ENCODE measurements around the gene LIMCH1.

DNA sequence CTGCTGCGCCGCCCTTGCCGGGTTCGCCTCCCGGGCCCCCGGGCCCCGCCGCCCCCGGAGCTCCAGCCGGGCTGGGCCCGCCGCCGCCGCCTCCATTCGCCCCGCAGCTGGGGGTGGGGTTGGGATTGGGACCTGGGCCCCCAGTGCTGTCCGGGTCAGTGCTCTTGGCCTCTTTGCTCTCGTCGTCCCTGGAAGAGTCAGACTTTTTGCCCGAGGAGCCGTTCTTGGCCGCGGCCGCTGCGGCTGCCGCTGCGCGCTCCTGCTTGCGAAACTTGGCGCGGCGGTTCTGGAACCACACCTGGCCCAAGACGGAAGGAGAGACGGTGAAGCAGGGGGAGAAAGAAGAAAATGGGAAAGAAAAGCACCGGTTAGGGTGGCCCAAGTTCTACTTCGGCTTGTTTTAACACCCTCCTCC lies 208.1 kb downstream of the LIMCH1 start:
- TF ChIP-seq EZH2 (IDR thresholded peaks at IDR 0.05; ENCODE audit: borderline replicate concordance, low read depth, low read length, severe bottlenecking), result no peak
- TF ChIP-seq, protein P1, sequence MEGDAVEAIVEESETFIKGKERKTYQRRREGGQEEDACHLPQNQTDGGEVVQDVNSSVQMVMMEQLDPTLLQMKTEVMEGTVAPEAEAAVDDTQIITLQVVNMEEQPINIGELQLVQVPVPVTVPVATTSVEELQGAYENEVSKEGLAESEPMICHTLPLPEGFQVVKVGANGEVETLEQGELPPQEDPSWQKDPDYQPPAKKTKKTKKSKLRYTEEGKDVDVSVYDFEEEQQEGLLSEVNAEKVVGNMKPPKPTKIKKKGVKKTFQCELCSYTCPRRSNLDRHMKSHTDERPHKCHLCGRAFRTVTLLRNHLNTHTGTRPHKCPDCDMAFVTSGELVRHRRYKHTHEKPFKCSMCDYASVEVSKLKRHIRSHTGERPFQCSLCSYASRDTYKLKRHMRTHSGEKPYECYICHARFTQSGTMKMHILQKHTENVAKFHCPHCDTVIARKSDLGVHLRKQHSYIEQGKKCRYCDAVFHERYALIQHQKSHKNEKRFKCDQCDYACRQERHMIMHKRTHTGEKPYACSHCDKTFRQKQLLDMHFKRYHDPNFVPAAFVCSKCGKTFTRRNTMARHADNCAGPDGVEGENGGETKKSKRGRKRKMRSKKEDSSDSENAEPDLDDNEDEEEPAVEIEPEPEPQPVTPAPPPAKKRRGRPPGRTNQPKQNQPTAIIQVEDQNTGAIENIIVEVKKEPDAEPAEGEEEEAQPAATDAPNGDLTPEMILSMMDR (IDR thresholded peaks at IDR 0.05; ENCODE audit: borderline replicate concordance, extremely low read depth, low read length, poor library complexity, severe bottlenecking), result no peak

Measured in DND-41 (cell line).